ENCODE data around the gene PTH1R.
A peak's percentile ranks its signal among the peaks of the same experiment; 100 is the strongest.

The PTH1R gene

DNA sequence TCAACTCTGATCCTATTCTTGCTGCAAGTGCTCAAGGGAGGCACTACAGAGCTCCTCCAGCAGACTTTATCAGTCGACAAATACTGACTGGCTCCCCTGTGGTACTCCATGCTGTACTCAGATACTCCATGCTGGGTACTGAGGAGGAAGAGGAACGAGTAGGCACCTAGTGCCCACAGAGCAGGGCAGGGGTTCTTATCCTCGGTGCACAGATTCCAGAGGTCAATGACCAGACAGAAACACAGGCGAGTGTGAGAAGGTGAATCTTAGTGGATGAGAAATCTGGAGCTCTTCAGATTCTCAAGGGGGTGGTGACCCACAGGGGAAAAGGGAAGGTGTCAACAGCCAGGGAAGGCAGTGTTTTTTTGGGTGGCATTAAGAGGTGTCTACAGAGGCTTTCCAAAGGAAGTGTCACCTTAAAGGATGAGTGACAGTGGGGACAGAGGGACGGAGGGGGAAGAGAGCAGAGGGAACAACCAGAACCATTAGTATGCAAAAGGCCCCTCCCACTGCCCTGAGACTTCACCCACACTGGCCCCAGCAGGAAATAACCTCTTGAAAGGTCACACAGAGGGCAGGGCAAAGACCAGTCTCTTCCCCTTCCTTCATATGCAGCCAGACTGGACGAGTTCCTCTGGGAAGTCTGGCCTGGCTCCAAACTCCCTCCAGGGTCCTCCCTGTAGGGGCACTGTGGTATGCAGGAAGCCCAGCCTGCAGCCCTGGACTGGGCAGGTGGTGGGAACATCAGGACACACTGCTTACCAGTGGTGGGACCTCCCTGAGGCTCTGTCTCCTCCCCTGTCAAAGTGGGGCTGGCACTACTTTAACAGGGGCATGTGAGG is 71.5 kb downstream of the PTH1R start:
- peak; percentile 87 for FAIRE-seq
- DNase-seq (ENCODE audit: insufficient read length) = no peak
- TF ChIP-seq POLR2A (IDR thresholded peaks at IDR 0.05; ENCODE audit: low read depth, low read length) (no peak), POLR2AphosphoS5 (IDR thresholded peaks at IDR 0.05; ENCODE audit: low read depth, low read length) (no peak; the same call in 1 of the 2 replicates), TAF1 (IDR thresholded peaks at IDR 0.05; ENCODE audit: borderline replicate concordance, low read depth, low read length) (no peak)

DNA sequence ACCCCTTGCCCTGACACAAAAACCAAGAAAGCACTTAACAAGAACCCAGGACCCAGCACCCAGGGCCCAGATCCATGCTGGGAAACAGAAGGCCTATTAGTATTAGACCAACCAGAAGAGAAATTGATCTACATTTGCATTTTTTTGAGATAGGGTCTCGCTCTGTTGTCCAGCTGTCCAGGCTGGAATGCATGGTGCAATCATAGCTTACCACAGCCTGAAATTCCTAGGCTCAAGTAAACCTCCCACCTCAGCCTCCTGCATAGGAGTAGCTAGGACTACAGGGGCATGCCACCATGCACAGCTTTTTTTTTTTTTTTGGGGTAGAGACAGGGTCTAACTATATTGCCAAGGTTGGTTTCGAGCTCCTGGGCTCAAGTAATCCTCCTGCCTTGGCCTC is 72.7 kb downstream of the PTH1R start:
- no peak for FAIRE-seq
- TF ChIP-seq POLR2AphosphoS5 (IDR thresholded peaks at IDR 0.05; ENCODE audit: low read depth, low read length) (no peak), POLR2A (IDR thresholded peaks at IDR 0.05; ENCODE audit: low read depth, low read length) (no peak), TAF1 (IDR thresholded peaks at IDR 0.05; ENCODE audit: borderline replicate concordance, low read depth, low read length) (no peak)
- no peak for DNase-seq (ENCODE audit: insufficient read length)

DNA sequence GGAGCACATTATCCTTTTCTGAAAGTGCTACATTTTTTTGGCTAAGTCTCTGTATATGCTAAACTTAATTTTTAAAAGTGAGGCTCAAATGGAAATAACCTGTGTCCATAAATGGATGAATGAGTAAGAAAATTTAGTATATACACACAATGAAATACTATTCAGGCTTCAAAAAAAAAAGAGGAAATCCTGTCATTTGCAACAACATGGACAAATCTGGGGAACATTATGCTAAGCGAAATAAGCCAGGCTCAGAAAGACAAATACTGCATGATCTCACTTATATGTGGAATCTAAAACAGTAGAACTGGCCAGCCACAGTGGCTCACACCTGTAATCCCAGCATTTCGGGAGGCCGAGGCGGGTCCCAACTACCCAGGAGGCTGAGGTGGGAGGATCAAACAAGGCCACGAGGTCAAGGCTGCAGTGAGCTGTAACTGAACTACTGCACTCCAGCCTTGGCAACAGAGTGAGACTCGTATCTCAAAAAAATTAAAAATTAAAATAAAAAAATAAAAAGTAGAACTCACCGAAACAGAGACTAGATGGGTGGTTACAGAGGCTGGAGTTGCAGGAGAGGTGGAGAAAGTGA is 73.2 kb downstream of the PTH1R start:
- DNase-seq (ENCODE audit: insufficient read length) = no peak
- FAIRE-seq = no peak
- TF ChIP-seq POLR2AphosphoS5 (IDR thresholded peaks at IDR 0.05; ENCODE audit: low read depth, low read length) = no peak
- TF ChIP-seq TAF1 (IDR thresholded peaks at IDR 0.05; ENCODE audit: borderline replicate concordance, low read depth, low read length) = no peak
- no peak for TF ChIP-seq POLR2A (IDR thresholded peaks at IDR 0.05; ENCODE audit: low read depth, low read length)

DNA sequence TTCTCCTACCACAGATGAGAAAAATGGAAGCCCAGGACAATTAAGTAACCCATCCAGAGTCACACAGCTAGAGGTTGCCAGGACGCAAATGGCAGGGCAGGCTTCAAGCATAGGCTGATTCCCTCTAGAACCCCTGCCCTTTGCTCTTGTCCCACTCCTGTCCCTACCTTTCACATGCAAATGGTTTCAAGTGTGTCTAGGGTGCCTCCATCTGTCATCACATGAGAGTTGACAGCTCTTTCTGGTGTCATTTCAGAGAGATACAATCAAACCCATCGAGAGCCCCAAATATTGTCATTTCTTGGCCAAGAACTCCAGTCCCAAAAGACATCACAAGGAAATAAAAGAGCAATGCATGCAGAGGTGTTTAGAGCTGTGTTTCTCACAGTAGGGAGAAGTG is 75.3 kb downstream of the PTH1R start:
- no peak for DNase-seq (ENCODE audit: insufficient read length)
- peak; percentile 40 for FAIRE-seq
- TF ChIP-seq POLR2A (IDR thresholded peaks at IDR 0.05; ENCODE audit: low read depth, low read length) (no peak), POLR2AphosphoS5 (IDR thresholded peaks at IDR 0.05; ENCODE audit: low read depth, low read length) (no peak), TAF1 (IDR thresholded peaks at IDR 0.05; ENCODE audit: borderline replicate concordance, low read depth, low read length) (no peak)

Data from GM12892 (cell line).